GM12878 (cell line): ENCODE results near the gene UNC13A. TPM values are rescaled to one million over a fixed set of nuclear protein-coding genes. Genes with fewer than 3 reads are reported as not detected.

Source experiments
- ATAC-seq: fragments of 200-7000 bp; cut with Tn5 transposase; 3 replicates; pipeline ENCODE4 v1.9.1; 2020; ENCODE audit warnings: mild to moderate bottlenecking, moderate library complexity
- BruUV-seq: library from RNA; stranded (reverse); fragments of 400-500 nt; replicated peaks from 2 replicates; lab custom pipeline; 2021; lab: Mats Ljungman, UMichigan
- CTCF ChIA-PET: fragments of 300-600 bp; sonication (Branson Sonifier 250); formaldehyde crosslinking; extraction: SDS; loops from one replicate; lab custom pipeline; 2021; ENCODE audit warnings: inconsistent platforms; lab: Yijun Ruan, JAX
- POLR2A ChIA-PET: fragments of 350-600 bp; formaldehyde crosslinking; extraction: SDS; loops from one replicate; lab custom pipeline; 2021; ENCODE audit warnings: inconsistent platforms; lab: Charles Lee
- RAD21 ChIA-PET: fragments of 300-600 bp; sonication (Branson Sonifier 250); formaldehyde crosslinking; loops from one replicate; lab custom pipeline; 2023; ENCODE audit warnings: antibody characterized with exemption; ENCODE audit not compliant: unreplicated experiment; lab: Charles Lee
- SMC1A ChIA-PET: fragments of 300-600 bp; sonication (Branson Sonifier 250); formaldehyde crosslinking; loops from one replicate; lab custom pipeline; 2023; ENCODE audit not compliant: unreplicated experiment, uncharacterized antibody; lab: Charles Lee
- DNase-seq: peaks from one replicate; pipeline ENCODE4 v3.0.0-alpha.2; 2011; ENCODE audit warnings: low read depth, low spot score
- FAIRE-seq: peaks from 3 replicates; lab custom pipeline; 2011; peaks lifted over from hg19 to GRCh38; lab: Jason Lieb, UNC
- H2AFZ ChIP-seq: 2 replicates; pipeline ENCODE4 v1.6.0; 2011; ENCODE audit warnings: low read depth, low read length, control low read depth; ENCODE audit not compliant: control insufficient read depth
- H3K27ac ChIP-seq: 2 replicates; pipeline ENCODE4 v1.5.1; 2011; ENCODE audit warnings: control low read depth; ENCODE audit not compliant: control insufficient read depth, insufficient read depth
- H3K27me3 ChIP-seq, 2 experiments: replicated peaks in 1 of 2; 2 replicates each; pipeline versions ENCODE4 v1.6.0 to v1.6.1; 2011; ENCODE audit warnings: low read length in 1 of 2; ENCODE audit not compliant: control insufficient read depth in 2 of 2, insufficient read depth in 2 of 2
- H3K36me3 ChIP-seq, 2 experiments: 2 replicates each; pipeline ENCODE4 v1.5.1; 2011; ENCODE audit warnings: low read length in 1 of 2; ENCODE audit not compliant: control insufficient read depth in 2 of 2, insufficient read depth in 2 of 2
- H3K4me1 ChIP-seq: 2 replicates; pipeline ENCODE4 v1.6.1; 2011; ENCODE audit warnings: mild to moderate bottlenecking, low read length, moderate library complexity, mixed read lengths; ENCODE audit not compliant: control insufficient read depth, insufficient read depth
- H3K4me2 ChIP-seq: 2 replicates; pipeline ENCODE4 v1.6.0; 2011; ENCODE audit warnings: control low read depth; ENCODE audit not compliant: control insufficient read depth, insufficient read depth
- H3K4me3 ChIP-seq: fragments of 200-600 bp; sonication (generic); 2 replicates; pipeline ENCODE4 v1.5.1; 2016
- H3K79me2 ChIP-seq: 2 replicates; pipeline ENCODE4 v1.6.0; 2011; ENCODE audit warnings: low read length; ENCODE audit not compliant: control insufficient read depth, insufficient read depth
- H3K9ac ChIP-seq: 2 replicates; pipeline ENCODE4 v1.8.0; 2011; ENCODE audit warnings: low read length, control low read depth, mixed read lengths; ENCODE audit not compliant: control insufficient read depth, insufficient read depth
- H3K9me3 ChIP-seq: replicated peaks from 3 replicates; pipeline ENCODE4 v1.5.1; 2011; ENCODE audit warnings: mild to moderate bottlenecking, low read length; ENCODE audit not compliant: control insufficient read depth, insufficient read depth
- H4K20me1 ChIP-seq: 2 replicates; pipeline ENCODE4 v1.6.0; 2011; ENCODE audit not compliant: control insufficient read depth, insufficient read depth
- CREM ChIP-seq: IDR thresholded peaks from 2 replicates; pipeline ENCODE4 v1.6.1; 2014; ENCODE audit warnings: antibody characterized with exemption, low read depth
- CTCF ChIP-seq, 3 experiments: IDR thresholded peaks in 2 of 3; conservative IDR thresholded peaks in 1 of 3; 2 replicates each; pipeline ENCODE4 v1.5.1; 2011; ENCODE audit warnings: low read depth in 3 of 3, low read length in 3 of 3, mild to moderate bottlenecking in 3 of 3, control low read depth in 2 of 3, moderate library complexity in 2 of 3, inconsistent platforms in 1 of 3, mixed read lengths in 1 of 3; ENCODE audit not compliant: control insufficient read depth in 2 of 3, insufficient read depth in 1 of 3; ENCODE audit errors: extremely low read depth in 1 of 3
- DPF2 ChIP-seq: fragments of 450-650 bp; IDR thresholded peaks from 2 replicates; pipeline ENCODE4 v1.6.1; 2017; ENCODE audit warnings: mild to moderate bottlenecking
- E2F8 ChIP-seq: fragments of 450-650 bp; IDR thresholded peaks from 2 replicates; pipeline ENCODE4 v1.6.1; 2018; ENCODE audit warnings: mild to moderate bottlenecking, low read depth, moderate library complexity; ENCODE audit not compliant: partially characterized antibody
- MAX ChIP-seq: IDR thresholded peaks from 2 replicates; pipeline ENCODE4 v1.6.1; 2012; ENCODE audit warnings: low read depth, low read length, improper control_type of control experiment
- NFXL1 ChIP-seq: fragments of 450-650 bp; IDR thresholded peaks from 2 replicates; pipeline ENCODE4 v1.6.1; 2017; ENCODE audit warnings: antibody characterized with exemption, mild to moderate bottlenecking, borderline replicate concordance
- STAT3 ChIP-seq: IDR thresholded peaks from 2 replicates; pipeline ENCODE4 v1.6.1; 2011; ENCODE audit warnings: low read depth, low read length, improper control_type of control experiment
- YBX1 ChIP-seq: fragments of 450-650 bp; IDR thresholded peaks from 2 replicates; pipeline ENCODE4 v1.6.1; 2016; ENCODE audit warnings: antibody characterized with exemption
- ZNF207 ChIP-seq: fragments of 450-650 bp; IDR thresholded peaks from 2 replicates; pipeline ENCODE4 v1.6.1; 2014; ENCODE audit warnings: antibody characterized with exemption, mild to moderate bottlenecking, borderline replicate concordance
- WGBS: methylation state at CpG from one replicate; pipeline ENCODE4 v1.1.6; 2016; ENCODE audit warnings: low lambda C conversion rate; ENCODE audit not compliant: insufficient replicate concordance, insufficient coverage; ENCODE audit errors: missing lambda C conversion rate; 5-methylcytosine and 5-hydroxymethylcytosine counted together
- in situ Hi-C: fragments of 300-500 bp; cut with MboI; formaldehyde crosslinking; loops from 9 replicates; pipeline ENCODE4 v1.14.3; 2018; ENCODE audit warnings: mixed read lengths
- intact Hi-C: fragments of 100-400 bp; cut with micrococcal nuclease; formaldehyde crosslinking; loops from one replicate; pipeline ENCODE4 v1.14.2; 2022; ENCODE audit not compliant: unreplicated experiment
- polyA plus RNA-seq, 11 experiments: library from polyadenylated mRNA; depleted of rRNA in 4 of 11; unstranded in 6 of 11; stranded (reverse) in 5 of 11; fragments of >200 nt; fragmentation: Nextera tagmentation in 4 of 11; fragmentation: Illumina TruSeq in 1 of 11; extraction: Ambion mirVana in 4 of 11; extraction: Trizol in 1 of 11; gene quantifications; 1 replicate in 1 of 11; 2 replicates in 10 of 11; pipeline versions ENCODE4 v1.2.1 to v1.2.3, GENCODE V29; 2011 to 2016; ENCODE audit warnings: inconsistent platforms in 2 of 11, missing spikeins in 2 of 11, low read depth in 1 of 11
- total RNA-seq, 4 experiments: library from RNA; depleted of rRNA in 3 of 4; stranded (reverse); fragments of >200 nt in 3 of 4; fragmentation: Illumina TruSeq in 1 of 4; extraction: Trizol in 1 of 4; gene quantifications; 2 replicates each; pipeline versions ENCODE4 v1.2.1 to v1.2.3, GENCODE V29; 2013 to 2021

UNC13A gene
- total and polyA plus RNA-seq, 10 of the 15 experiments (the other 5 are each of a cell fraction or from before 2014, with no cell fraction given) = under 0.01 to 0.23 (median 0.13) TPM; not detected in 1

- POLR2A ChIA-PET = interaction anchor here (0.6 to 1.1 kb wide), 2 partner anchors 26 to 76 kb away, joined by 3 to 6 read pairs; no protein-coding TSS in a partner anchor
- Histone ChIP-seq H3K9ac (no peak overlapping the region), H3K27ac (no peak overlapping the region), H3K79me2 (peaks cover 20% of the 10 kb centered on the region), H3K4me3 (no peak overlapping the region), H3K36me3 (no peaks in the 10 kb centered on the region), H3K27me3 (no peaks in the 10 kb centered on the region), H2AFZ (no peak overlapping the region), H3K4me2 (no peak overlapping the region), H4K20me1 (no peaks in the 10 kb centered on the region), H3K9me3 (no peaks in the 10 kb centered on the region), H3K4me1 (peaks cover 19% of the 10 kb centered on the region)
- in situ Hi-C loops (no loop called here), intact Hi-C loops (loop anchor here (5.0 kb wide), 1 partner anchor 36 kb away; the partner anchor contains the start of gene FCHO1)
- no TSS peak for BruUV-seq
- no peak for ATAC-seq
- WGBS = 50% methylated on average over 4 of the region's 4 CpGs
- CTCF ChIA-PET = interaction anchor here (0.7 to 1.6 kb wide), 6 partner anchors 12 to 167 kb away, joined by 3 to 11 read pairs (median 5); no protein-coding TSS in a partner anchor
- no peak for DNase-seq
- RAD21 ChIA-PET = interaction anchor here (0.8 kb wide), 1 partner anchor 23 kb away, joined by 3 read pairs; no protein-coding TSS in a partner anchor
- TF ChIP-seq CTCF (IDR thresholded peaks at IDR 0.05 in 2 of 3, conservative IDR thresholded peaks at IDR 0.05 in 1 of 3; ENCODE audit: control insufficient read depth in 2 of 3, extremely low read depth in 1 of 3, insufficient read depth in 1 of 3, low read depth in 3 of 3, low read length in 3 of 3) (peak in 2 of 3 experiments; percentile 27 to 29; a peak in 2 of 6 replicates), MAX (no peak), CREM (no peak), YBX1 (no peak), E2F8 (no peak), STAT3 (no peak), ZNF207 (no peak), NFXL1 (no peak), DPF2 (no peak)
- SMC1A ChIA-PET = interaction anchor here (0.9 to 7.6 kb wide), 2 partner anchors 10 to 38 kb away, joined by 5 to 91 read pairs; partner anchors contain the start of gene FCHO1
- FAIRE-seq = no peak
These were observed 28.3 kb upstream of the UNC13A start for GRCh38 chr19:17716309-17716929.
